Mesothelial cell of epicardium (in vitro differentiated cells): ENCODE measurements around the gene TLCD3A. TPM values are rescaled to one million over a fixed set of nuclear protein-coding genes. Genes with fewer than 3 reads are reported as not detected.
A peak's percentile ranks its signal among the peaks of the same experiment; 100 is the strongest.

Experiments
- DNase-seq, 2 experiments: peaks; one replicate each; pipeline ENCODE4 v3.0.0; 2021; ENCODE audit warnings: low spot score in 2 of 2; ENCODE audit not compliant: unreplicated experiment in 2 of 2
- H3K27ac Mint-ChIP-seq: 2 replicates; pipeline ENCODE4 v1.8.0; 2021; ENCODE audit warnings: mixed read lengths
- H3K27me3 Mint-ChIP-seq: 2 replicates; pipeline ENCODE4 v1.8.0; 2021; ENCODE audit warnings: low read depth, mixed read lengths
- H3K36me3 Mint-ChIP-seq: 2 replicates; pipeline ENCODE4 v1.8.0; 2021; ENCODE audit warnings: mixed read lengths
- H3K4me1 Mint-ChIP-seq: 2 replicates; pipeline ENCODE4 v1.8.0; 2021; ENCODE audit warnings: mixed read lengths
- H3K4me3 Mint-ChIP-seq: 2 replicates; pipeline ENCODE4 v1.8.0; 2021; ENCODE audit warnings: mild to moderate bottlenecking, moderate library complexity, mixed read lengths
- H3K9me3 Mint-ChIP-seq: 2 replicates; pipeline ENCODE4 v1.8.0; 2021; ENCODE audit warnings: mixed read lengths
- total RNA-seq: library from RNA; stranded (reverse); gene quantifications from 3 replicates; pipeline ENCODE4 v1.2.1, GENCODE V29; 2021
- TF ChIP-seq, protein P1 (sequence below): fragments of 200-600 bp; sonication (generic); IDR thresholded peaks from one replicate; pipeline ENCODE4 v1.5.0; 2021; ENCODE audit warnings: antibody characterized with exemption; ENCODE audit not compliant: unreplicated experiment

Gene TLCD3A
- total RNA-seq, 1 donor from 2014 or later, result 27.7 TPM

DNA sequence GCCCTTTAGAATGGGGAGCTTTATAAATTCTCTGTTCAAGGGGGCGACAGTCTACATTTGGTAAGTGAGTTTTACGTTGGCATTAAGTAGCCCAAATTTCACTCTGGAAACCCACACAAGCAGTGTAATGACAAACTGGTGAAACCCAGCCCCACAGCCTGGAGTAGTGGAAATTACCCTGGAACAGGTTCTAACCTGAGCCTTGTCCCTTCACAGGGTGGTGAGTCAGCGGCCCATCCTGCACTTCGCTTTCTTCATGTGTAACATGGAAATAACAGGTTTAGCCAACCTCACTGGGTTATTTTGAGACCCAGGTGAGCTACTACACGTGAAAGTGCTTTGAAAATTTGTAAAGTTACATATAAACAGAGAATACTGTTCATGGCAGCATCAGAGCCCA is 3.5 kb upstream of the TLCD3A start:
- TF ChIP-seq, protein P1, sequence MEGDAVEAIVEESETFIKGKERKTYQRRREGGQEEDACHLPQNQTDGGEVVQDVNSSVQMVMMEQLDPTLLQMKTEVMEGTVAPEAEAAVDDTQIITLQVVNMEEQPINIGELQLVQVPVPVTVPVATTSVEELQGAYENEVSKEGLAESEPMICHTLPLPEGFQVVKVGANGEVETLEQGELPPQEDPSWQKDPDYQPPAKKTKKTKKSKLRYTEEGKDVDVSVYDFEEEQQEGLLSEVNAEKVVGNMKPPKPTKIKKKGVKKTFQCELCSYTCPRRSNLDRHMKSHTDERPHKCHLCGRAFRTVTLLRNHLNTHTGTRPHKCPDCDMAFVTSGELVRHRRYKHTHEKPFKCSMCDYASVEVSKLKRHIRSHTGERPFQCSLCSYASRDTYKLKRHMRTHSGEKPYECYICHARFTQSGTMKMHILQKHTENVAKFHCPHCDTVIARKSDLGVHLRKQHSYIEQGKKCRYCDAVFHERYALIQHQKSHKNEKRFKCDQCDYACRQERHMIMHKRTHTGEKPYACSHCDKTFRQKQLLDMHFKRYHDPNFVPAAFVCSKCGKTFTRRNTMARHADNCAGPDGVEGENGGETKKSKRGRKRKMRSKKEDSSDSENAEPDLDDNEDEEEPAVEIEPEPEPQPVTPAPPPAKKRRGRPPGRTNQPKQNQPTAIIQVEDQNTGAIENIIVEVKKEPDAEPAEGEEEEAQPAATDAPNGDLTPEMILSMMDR, result no peak
- Mint-ChIP-seq H3K27me3 (peaks cover 11% of the 10 kb centered on the region), H3K27ac (no peak overlapping the region), H3K9me3 (no peaks in the 10 kb centered on the region), H3K4me1 (peaks cover 10% of the 10 kb centered on the region), H3K36me3 (no peaks in the 10 kb centered on the region), H3K4me3 (no peak overlapping the region)
- DNase-seq, result no peak

GRCh38 chr17:731644-732066 is 741 bp upstream of the TLCD3A start:
- H3K9me3 Mint-ChIP-seq, result no peaks in the 10 kb centered on the region
- peak overlapping the region; percentile 70 for H3K4me3 Mint-ChIP-seq
- H3K27ac Mint-ChIP-seq, result peak overlapping the region; percentile 56
- TF ChIP-seq, protein P1, result no peak
- H3K36me3 Mint-ChIP-seq, result peaks cover 4% of the 10 kb centered on the region
- peaks cover 4% of the 10 kb centered on the region for H3K27me3 Mint-ChIP-seq
- DNase-seq, result no peak
- peaks cover 14% of the 10 kb centered on the region for H3K4me1 Mint-ChIP-seq

GRCh38 chr17:732902-733720 is 715 bp downstream of the TLCD3A start:
- DNase-seq, result peak; percentile 31 to 65
- H3K9me3 Mint-ChIP-seq, result no peaks in the 10 kb centered on the region
- peak overlapping the region; percentile 83 for H3K4me3 Mint-ChIP-seq
- H3K27me3 Mint-ChIP-seq, result no peaks in the 10 kb centered on the region
- TF ChIP-seq, protein P1, result no peak
- peaks cover 14% of the 10 kb centered on the region for H3K4me1 Mint-ChIP-seq
- peak overlapping the region; percentile 87 for H3K27ac Mint-ChIP-seq
- peaks cover 7% of the 10 kb centered on the region for H3K36me3 Mint-ChIP-seq

DNA sequence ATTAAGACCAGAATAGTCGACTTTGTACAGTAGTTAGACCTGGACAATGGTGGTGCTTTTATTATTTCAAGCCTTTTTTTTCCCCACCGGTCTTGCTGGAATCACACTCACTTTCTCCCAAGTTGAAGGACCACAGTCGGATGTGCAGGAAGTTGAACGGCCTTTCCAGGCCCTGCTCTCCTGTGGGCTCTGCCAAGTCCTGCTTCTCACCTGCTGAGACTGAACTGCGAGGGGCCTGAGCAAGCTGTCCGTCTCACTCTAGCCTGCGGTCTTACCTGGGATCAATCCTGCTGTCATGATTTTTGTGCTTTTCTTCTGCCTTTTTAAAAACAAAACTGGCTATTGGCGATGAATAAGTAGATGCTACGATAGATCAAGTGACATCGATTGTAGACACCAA is 1.3 kb downstream of the TLCD3A start:
- Mint-ChIP-seq H3K27me3 (no peaks in the 10 kb centered on the region), H3K4me1 (peaks cover 14% of the 10 kb centered on the region), H3K36me3 (peaks cover 9% of the 10 kb centered on the region), H3K4me3 (peak overlapping the region; percentile 83), H3K9me3 (no peaks in the 10 kb centered on the region), H3K27ac (peak overlapping the region; percentile 87)
- no peak for DNase-seq
- TF ChIP-seq, protein P1, result no peak

DNA sequence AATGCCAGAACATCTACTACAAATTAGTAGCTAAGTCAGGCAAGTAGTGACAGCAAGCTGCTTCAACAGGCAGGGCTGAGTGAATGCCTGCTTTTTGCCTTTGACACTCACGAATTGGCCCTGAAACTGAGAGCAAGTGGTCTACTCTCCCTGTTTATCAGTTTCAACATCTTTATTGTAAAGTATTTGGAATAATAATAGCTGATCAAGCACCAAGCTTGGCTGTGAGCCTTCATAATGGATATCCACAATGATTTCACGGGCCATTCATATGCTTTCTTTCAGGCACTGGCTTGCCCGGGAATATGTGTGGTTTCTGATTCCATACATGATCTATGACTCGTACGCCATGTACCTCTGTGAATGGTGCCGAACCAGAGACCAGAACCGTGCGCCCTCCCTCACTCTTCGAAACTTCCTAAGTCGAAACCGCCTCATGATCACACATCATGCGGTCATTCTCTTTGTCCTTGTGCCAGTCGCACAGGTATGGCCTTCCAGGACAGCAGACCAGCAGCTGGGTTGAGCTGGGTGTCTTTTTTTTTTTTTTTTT is 5.2 kb downstream of the TLCD3A start:
- TF ChIP-seq, protein P1, result no peak

More for the DNA sequence above, 5.2 kb downstream of the TLCD3A start:
- H3K9me3 Mint-ChIP-seq, result no peaks in the 10 kb centered on the region
- peaks cover 20% of the 10 kb centered on the region for H3K36me3 Mint-ChIP-seq
- no peaks in the 10 kb centered on the region for H3K27me3 Mint-ChIP-seq
- no peak overlapping the region for H3K27ac Mint-ChIP-seq
- DNase-seq, result no peak
- no peak overlapping the region for H3K4me3 Mint-ChIP-seq
- peaks cover 14% of the 10 kb centered on the region for H3K4me1 Mint-ChIP-seq
